ENCODE results near the gene MRPL40. TPM values are rescaled to one million over a fixed set of nuclear protein-coding genes. Genes with fewer than 3 reads are reported as not detected.

MRPL40 gene
- total RNA-seq, 4 donors from 2014 or later = 21.2 to 31.2 (median 27.7) TPM

- whole genome bisulfite sequencing = 84% methylated on average over 4 of the region's 4 CpGs
- no peaks in the 10 kb centered on the region for H3K9me3 ChIP-seq
- H3K4me3 ChIP-seq = no peak overlapping the region
- peaks cover 37 to 78% (median 70%) of the 10 kb centered on the region in 4 donors for H3K36me3 ChIP-seq
- no peak for DNase-seq (ENCODE audit: extremely low spot score)
- intact Hi-C loops (cut with DNase I) = no loop called here
- TF ChIP-seq CTCF (IDR thresholded peaks at IDR 0.05) = no peak
- no peak for TF ChIP-seq POLR2A (IDR thresholded peaks at IDR 0.05; ENCODE audit: low read depth)
- no peak for TF ChIP-seq POLR2AphosphoS5 (IDR thresholded peaks at IDR 0.05)
- TF ChIP-seq EP300 (IDR thresholded peaks at IDR 0.05) = no peak
- H3K27me3 ChIP-seq = no peaks in the 10 kb centered on the region
- H3K4me1 ChIP-seq = peaks cover 0 to 11% (median 0%) of the 10 kb centered on the region in 4 donors
- no peak overlapping the region for H3K27ac ChIP-seq (replicated peaks in 1 of 4)
Measured at GRCh38 chr22:19405133-19405532, 27.2 kb upstream of the MRPL40 start.

- H3K36me3 ChIP-seq = peaks cover 35 to 76% (median 71%) of the 10 kb centered on the region in 4 donors
Measured at GRCh38 chr22:19405652-19406051, 26.7 kb upstream of the MRPL40 start.

GRCh38 chr22:19406281-19406811 is 26.0 kb upstream of the MRPL40 start:
- peaks cover 0 to 14% (median 3%) of the 10 kb centered on the region in 4 donors for H3K4me1 ChIP-seq
- intact Hi-C loops (cut with DNase I) = no loop called here
- peaks cover 35 to 71% (median 65%) of the 10 kb centered on the region in 4 donors for H3K36me3 ChIP-seq
- no peak overlapping the region for H3K27ac ChIP-seq (replicated peaks in 1 of 4)
- no peak overlapping the region for H3K4me3 ChIP-seq
- H3K27me3 ChIP-seq = no peaks in the 10 kb centered on the region
- no peaks in the 10 kb centered on the region for H3K9me3 ChIP-seq
- 79% methylated on average over 3 of the region's 3 CpGs for WGBS
- DNase-seq (ENCODE audit: extremely low spot score) = no peak
- TF ChIP-seq CTCF (IDR thresholded peaks at IDR 0.05) (no peak), POLR2AphosphoS5 (IDR thresholded peaks at IDR 0.05) (no peak), POLR2A (IDR thresholded peaks at IDR 0.05; ENCODE audit: low read depth) (no peak), EP300 (IDR thresholded peaks at IDR 0.05) (no peak)

More at GRCh38 chr22:19405652-19406051, 26.7 kb upstream of the MRPL40 start:
- DNase-seq (ENCODE audit: extremely low spot score) = no peak
- no CpG with 5 or more reads among the region's 8 CpGs for WGBS
- Histone ChIP-seq H3K27ac (replicated peaks in 1 of 4) (no peak overlapping the region), H3K9me3 (no peaks in the 10 kb centered on the region), H3K4me3 (no peak overlapping the region), H3K27me3 (no peaks in the 10 kb centered on the region), H3K4me1 (peaks cover 0 to 11% (median 0%) of the 10 kb centered on the region in 4 donors)
- no peak for TF ChIP-seq EP300 (IDR thresholded peaks at IDR 0.05)
- TF ChIP-seq POLR2A (IDR thresholded peaks at IDR 0.05; ENCODE audit: low read depth) = no peak
- TF ChIP-seq CTCF (IDR thresholded peaks at IDR 0.05) = no peak
- TF ChIP-seq POLR2AphosphoS5 (IDR thresholded peaks at IDR 0.05) = no peak
- intact Hi-C loops (cut with DNase I) = no loop called here

- no peak for TF ChIP-seq CTCF (IDR thresholded peaks at IDR 0.05)
- no peak for TF ChIP-seq EP300 (IDR thresholded peaks at IDR 0.05)
- Histone ChIP-seq H3K36me3 (peaks cover 35 to 66% (median 60%) of the 10 kb centered on the region in 4 donors), H3K9me3 (no peaks in the 10 kb centered on the region), H3K27ac (replicated peaks in 1 of 4) (no peak overlapping the region), H3K4me1 (peaks cover 0 to 19% (median 4%) of the 10 kb centered on the region in 4 donors), H3K27me3 (no peaks in the 10 kb centered on the region), H3K4me3 (no peak overlapping the region)
- no peak for DNase-seq (ENCODE audit: extremely low spot score)
- WGBS = 86% methylated on average over 4 of the region's 4 CpGs
- intact Hi-C loops (cut with DNase I) = no loop called here
Measured at GRCh38 chr22:19406846-19407245, 25.5 kb upstream of the MRPL40 start.
